Measurements from ENCODE around the gene ARHGEF12. TPM values are rescaled to one million over a fixed set of nuclear protein-coding genes. Genes with fewer than 3 reads are reported as not detected.

ARHGEF12 gene
- total RNA-seq, 2 donors from 2014 or later: 46.5 to 71.1 TPM

- TF ChIP-seq CTCF (IDR thresholded peaks at IDR 0.05) (no peak), POLR2A (IDR thresholded peaks at IDR 0.05) (no peak)
- ATAC-seq (no peak), DNase-seq (no peak)
- H3K36me3 ChIP-seq (replicated peaks in 1 of 2; ENCODE audit: insufficient read depth in 1 of 2, low read depth in 2 of 2): no peaks in the 10 kb centered on the region
- no peaks in the 10 kb centered on the region for H3K27me3 ChIP-seq
- intact Hi-C loops (cut with DNase I): no loop called here
- WGBS, 2 donors: 64 to 69% methylated on average over 5 of the region's 5 CpGs
- no peak overlapping the region for H3K27ac ChIP-seq
- no peak overlapping the region for H3K4me3 ChIP-seq
- no peaks in the 10 kb centered on the region for H3K9me3 ChIP-seq
- H3K4me1 ChIP-seq: peaks cover 9% of the 10 kb centered on the region
Observed at GRCh38 chr11:120293038-120293800, 43.0 kb upstream of the ARHGEF12 start.

DNA sequence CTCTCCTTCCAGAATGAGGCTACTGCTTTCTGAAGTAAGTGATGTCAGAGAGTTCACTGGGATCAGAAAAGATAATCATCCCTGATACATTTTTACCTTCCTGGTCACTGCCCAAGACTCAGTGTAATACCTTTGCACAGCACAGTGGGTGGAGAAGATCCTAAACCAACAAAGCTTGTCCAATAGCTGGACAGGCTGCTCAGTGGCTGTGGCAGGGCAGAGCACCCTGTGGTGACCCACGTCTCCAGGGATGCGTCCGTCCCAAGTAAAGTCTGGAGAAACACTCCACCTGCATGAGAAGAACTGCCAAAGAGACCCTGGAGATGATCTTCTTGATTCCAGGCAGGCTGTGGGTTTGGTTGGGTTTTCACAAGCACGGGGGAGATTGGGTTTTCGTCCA, 42.1 kb upstream of the ARHGEF12 start:
- no peaks in the 10 kb centered on the region for H3K9me3 ChIP-seq
- no peaks in the 10 kb centered on the region for H3K36me3 ChIP-seq (replicated peaks in 1 of 2; ENCODE audit: insufficient read depth in 1 of 2, low read depth in 2 of 2)
- WGBS, 2 donors: 41 to 76% methylated on average over 2 to 5 of the region's 5 CpGs
- no peak overlapping the region for H3K27ac ChIP-seq
- H3K4me3 ChIP-seq: no peak overlapping the region
- TF ChIP-seq POLR2A (IDR thresholded peaks at IDR 0.05) (no peak), CTCF (IDR thresholded peaks at IDR 0.05) (no peak)
- DNase-seq: no peak
- ATAC-seq: no peak
- no peaks in the 10 kb centered on the region for H3K27me3 ChIP-seq
- intact Hi-C loops (cut with DNase I): no loop called here
- H3K4me1 ChIP-seq: peaks cover 9% of the 10 kb centered on the region

GRCh38 chr11:120295099-120295498, 41.1 kb upstream of the ARHGEF12 start:
- H3K4me3 ChIP-seq: no peak overlapping the region
- TF ChIP-seq POLR2A (IDR thresholded peaks at IDR 0.05) (no peak), CTCF (IDR thresholded peaks at IDR 0.05) (no peak)
- peaks cover 13% of the 10 kb centered on the region for H3K4me1 ChIP-seq
- H3K27me3 ChIP-seq: no peaks in the 10 kb centered on the region
- intact Hi-C loops (cut with DNase I): loop anchor here (5.0 kb wide), 2 partner anchors 58 to 118 kb away; no protein-coding TSS in a partner anchor
- no peaks in the 10 kb centered on the region for H3K36me3 ChIP-seq (replicated peaks in 1 of 2; ENCODE audit: insufficient read depth in 1 of 2, low read depth in 2 of 2)
- peak; percentile 66 for ATAC-seq
- peak; percentile 52 to 74 (median 71) for DNase-seq
- peak overlapping the region in 2 of 4 donors; percentile 37 to 41 for H3K27ac ChIP-seq
- H3K9me3 ChIP-seq: no peaks in the 10 kb centered on the region
- WGBS, 2 donors: 18 to 24% methylated on average over 4 of the region's 4 CpGs

GRCh38 chr11:120296554-120296953, 39.7 kb upstream of the ARHGEF12 start:
- TF ChIP-seq CTCF (IDR thresholded peaks at IDR 0.05) (no peak), POLR2A (IDR thresholded peaks at IDR 0.05) (no peak)
- Histone ChIP-seq H3K4me1 (peaks cover 24% of the 10 kb centered on the region), H3K4me3 (no peak overlapping the region), H3K9me3 (no peaks in the 10 kb centered on the region), H3K27me3 (no peaks in the 10 kb centered on the region), H3K27ac (no peak overlapping the region), H3K36me3 (replicated peaks in 1 of 2; ENCODE audit: insufficient read depth in 1 of 2, low read depth in 2 of 2) (no peaks in the 10 kb centered on the region)
- DNase-seq (no peak), ATAC-seq (no peak)
- WGBS, 2 donors: 88 to 90% methylated on average over 5 of the region's 5 CpGs
- intact Hi-C loops (cut with DNase I): loop anchor here (5.0 kb wide), 2 partner anchors 59 to 119 kb away; no protein-coding TSS in a partner anchor

DNA sequence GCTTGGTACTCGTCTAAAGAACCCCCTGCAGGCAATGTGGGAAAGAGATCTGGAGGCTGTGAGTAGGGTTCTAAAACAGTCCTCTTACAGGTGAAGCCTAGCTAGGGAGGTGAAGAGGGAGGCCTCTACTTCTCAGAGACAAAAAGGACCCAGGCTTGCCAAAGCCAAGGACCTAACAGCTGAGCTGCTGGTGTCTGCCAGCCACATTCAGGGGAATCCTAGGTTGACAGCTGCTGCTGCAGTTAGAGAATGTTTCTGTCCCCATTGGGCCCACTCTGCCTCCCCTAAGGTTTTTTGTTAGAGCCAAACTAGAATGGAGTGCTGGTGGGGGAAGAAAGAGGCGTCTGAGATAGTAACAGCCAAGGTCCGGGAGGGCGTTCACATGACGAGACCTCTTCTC, 37.8 kb upstream of the ARHGEF12 start:
- intact Hi-C loops (cut with DNase I): loop anchor here (5.0 kb wide), 2 partner anchors 61 to 121 kb away; no protein-coding TSS in a partner anchor
- H3K9me3 ChIP-seq: no peaks in the 10 kb centered on the region
- 82% methylated on average over 5 of the region's 5 CpGs for WGBS, 2 donors
- peaks cover 38% of the 10 kb centered on the region for H3K4me1 ChIP-seq
- DNase-seq (no peak), ATAC-seq (no peak)
- H3K27me3 ChIP-seq: no peaks in the 10 kb centered on the region
- H3K4me3 ChIP-seq: no peak overlapping the region
- H3K27ac ChIP-seq: no peak overlapping the region
- TF ChIP-seq CTCF (IDR thresholded peaks at IDR 0.05) (no peak), POLR2A (IDR thresholded peaks at IDR 0.05) (no peak)
- H3K36me3 ChIP-seq (replicated peaks in 1 of 2; ENCODE audit: insufficient read depth in 1 of 2, low read depth in 2 of 2): no peaks in the 10 kb centered on the region
